MM.1S (cell line): ENCODE results near the gene SDCCAG8.

Experiments
- DNase-seq: peaks from one replicate; pipeline ENCODE4 v3.0.0-alpha.2; 2015
- H2AFZ ChIP-seq: fragments of 300-600 bp; sonication (generic); 2 replicates; pipeline ENCODE4 v1.6.0; 2016; ENCODE audit warnings: antibody characterized with exemption, low read length
- H3F3A ChIP-seq: fragments of 300-600 bp; sonication (generic); 2 replicates; pipeline ENCODE4 v1.6.1; 2016; ENCODE audit warnings: mild to moderate bottlenecking, antibody characterized with exemption, low read length, moderate library complexity, mixed read lengths; ENCODE audit not compliant: insufficient read depth
- H3K27ac ChIP-seq: fragments of 300-600 bp; sonication (generic); 2 replicates; pipeline ENCODE4 v1.5.1; 2016; ENCODE audit warnings: mild to moderate bottlenecking, low read length
- H3K27me3 ChIP-seq: fragments of 300-600 bp; sonication (generic); replicated peaks from 2 replicates; pipeline ENCODE4 v1.6.0; 2016; ENCODE audit warnings: low read length; ENCODE audit not compliant: insufficient read depth
- H3K36me3 ChIP-seq: fragments of 300-600 bp; sonication (generic); replicated peaks from 2 replicates; pipeline ENCODE4 v1.6.1; 2016; ENCODE audit warnings: mild to moderate bottlenecking, low read length, mixed read lengths; ENCODE audit not compliant: insufficient read depth
- H3K4me1 ChIP-seq: fragments of 300-600 bp; sonication (generic); 2 replicates; pipeline ENCODE4 v1.6.1; 2016; ENCODE audit warnings: low read length, mixed read lengths
- H3K4me2 ChIP-seq: fragments of 300-600 bp; sonication (generic); 2 replicates; pipeline ENCODE4 v1.6.0; 2016; ENCODE audit warnings: low read depth, low read length
- H3K4me3 ChIP-seq: fragments of 300-600 bp; sonication (generic); 2 replicates; pipeline ENCODE4 v1.5.1; 2016; ENCODE audit warnings: low read length, mixed read lengths
- H3K79me2 ChIP-seq: fragments of 300-600 bp; sonication (generic); 2 replicates; pipeline ENCODE4 v1.6.1; 2016; ENCODE audit warnings: mixed run types, low read length, mixed read lengths
- H3K9ac ChIP-seq: fragments of 300-600 bp; sonication (generic); 2 replicates; pipeline ENCODE4 v1.6.1; 2016; ENCODE audit warnings: low read length, mixed read lengths
- H3K9me2 ChIP-seq: fragments of 300-600 bp; sonication (generic); replicated peaks from 2 replicates; pipeline ENCODE4 v1.6.1; 2016; ENCODE audit warnings: mild to moderate bottlenecking, low read length, mixed read lengths; ENCODE audit not compliant: insufficient read depth
- H3K9me3 ChIP-seq: fragments of 300-600 bp; sonication (generic); replicated peaks from 2 replicates; pipeline ENCODE4 v1.6.1; 2016; ENCODE audit warnings: mild to moderate bottlenecking, low read length, mixed read lengths; ENCODE audit not compliant: insufficient read depth
- H4K20me1 ChIP-seq: fragments of 300-600 bp; sonication (generic); 2 replicates; pipeline ENCODE4 v1.6.1; 2016; ENCODE audit warnings: mild to moderate bottlenecking, low read length, moderate library complexity, mixed read lengths; ENCODE audit not compliant: insufficient read depth
- EZH2 ChIP-seq: fragments of 300-600 bp; sonication (generic); optimal IDR thresholded peaks from 2 replicates; pipeline ENCODE3; 2017; ENCODE audit warnings: low read depth, mild to moderate bottlenecking, antibody characterized with exemption, low read length, mixed read lengths
- EZH2phosphoT487 ChIP-seq: fragments of 300-600 bp; sonication (generic); IDR thresholded peaks from 2 replicates; pipeline ENCODE4 v1.6.1; 2018; ENCODE audit warnings: antibody characterized with exemption, low read length
- TF ChIP-seq, protein P1 (sequence below): fragments of 300-600 bp; sonication (generic); IDR thresholded peaks from 2 replicates; pipeline ENCODE4 v1.5.1; 2016; ENCODE audit warnings: antibody characterized with exemption, low read length, mixed read lengths

The SDCCAG8 gene

DNA sequence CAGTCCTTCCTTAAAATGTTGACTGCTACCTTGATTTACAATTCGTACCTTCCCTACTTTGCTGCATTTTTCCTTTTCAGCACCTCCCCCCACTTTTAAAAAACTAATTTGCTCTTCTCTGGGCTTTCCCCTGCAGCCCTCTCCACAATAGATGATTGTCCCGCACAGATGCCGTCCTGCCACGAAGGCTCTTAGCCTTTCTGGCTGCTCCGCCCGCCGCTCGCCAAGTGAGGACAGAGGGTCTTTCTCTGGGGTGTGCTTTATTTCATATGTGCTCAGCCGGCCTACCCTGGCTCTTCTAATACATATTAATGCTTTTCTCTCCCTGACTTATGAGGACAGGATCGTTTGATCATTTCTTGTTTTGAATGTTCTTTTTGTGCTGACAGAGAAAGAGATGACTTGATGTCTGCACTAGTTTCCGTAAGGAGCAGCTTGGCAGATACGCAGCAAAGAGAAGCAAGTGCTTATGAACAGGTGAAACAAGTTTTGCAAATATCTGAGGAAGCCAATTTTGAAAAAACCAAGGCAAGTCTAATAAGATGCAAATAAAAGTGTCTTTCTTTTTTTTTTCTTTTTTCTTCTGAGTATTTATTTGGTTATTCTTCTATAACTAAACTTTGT lies 60.6 kb downstream of the SDCCAG8 start:
- no peaks in the 10 kb centered on the region for H3K79me2 ChIP-seq
- TF ChIP-seq EZH2, result no peak
- TF ChIP-seq EZH2phosphoT487, result no peak
- TF ChIP-seq, protein P1, sequence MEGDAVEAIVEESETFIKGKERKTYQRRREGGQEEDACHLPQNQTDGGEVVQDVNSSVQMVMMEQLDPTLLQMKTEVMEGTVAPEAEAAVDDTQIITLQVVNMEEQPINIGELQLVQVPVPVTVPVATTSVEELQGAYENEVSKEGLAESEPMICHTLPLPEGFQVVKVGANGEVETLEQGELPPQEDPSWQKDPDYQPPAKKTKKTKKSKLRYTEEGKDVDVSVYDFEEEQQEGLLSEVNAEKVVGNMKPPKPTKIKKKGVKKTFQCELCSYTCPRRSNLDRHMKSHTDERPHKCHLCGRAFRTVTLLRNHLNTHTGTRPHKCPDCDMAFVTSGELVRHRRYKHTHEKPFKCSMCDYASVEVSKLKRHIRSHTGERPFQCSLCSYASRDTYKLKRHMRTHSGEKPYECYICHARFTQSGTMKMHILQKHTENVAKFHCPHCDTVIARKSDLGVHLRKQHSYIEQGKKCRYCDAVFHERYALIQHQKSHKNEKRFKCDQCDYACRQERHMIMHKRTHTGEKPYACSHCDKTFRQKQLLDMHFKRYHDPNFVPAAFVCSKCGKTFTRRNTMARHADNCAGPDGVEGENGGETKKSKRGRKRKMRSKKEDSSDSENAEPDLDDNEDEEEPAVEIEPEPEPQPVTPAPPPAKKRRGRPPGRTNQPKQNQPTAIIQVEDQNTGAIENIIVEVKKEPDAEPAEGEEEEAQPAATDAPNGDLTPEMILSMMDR, result no peak
- no peak overlapping the region for H3K27ac ChIP-seq
- no peaks in the 10 kb centered on the region for H3K9me3 ChIP-seq
- H3K4me3 ChIP-seq, result no peak overlapping the region
- H3K9me2 ChIP-seq, result no peaks in the 10 kb centered on the region
- H2AFZ ChIP-seq, result no peak overlapping the region
- peaks cover 15% of the 10 kb centered on the region for H3F3A ChIP-seq
- H3K4me1 ChIP-seq, result peaks cover 30% of the 10 kb centered on the region
- no peaks in the 10 kb centered on the region for H4K20me1 ChIP-seq
- no peak overlapping the region for H3K9ac ChIP-seq
- no peaks in the 10 kb centered on the region for H3K27me3 ChIP-seq
- H3K36me3 ChIP-seq, result no peaks in the 10 kb centered on the region
- H3K4me2 ChIP-seq, result no peak overlapping the region
- no peak for DNase-seq

DNA sequence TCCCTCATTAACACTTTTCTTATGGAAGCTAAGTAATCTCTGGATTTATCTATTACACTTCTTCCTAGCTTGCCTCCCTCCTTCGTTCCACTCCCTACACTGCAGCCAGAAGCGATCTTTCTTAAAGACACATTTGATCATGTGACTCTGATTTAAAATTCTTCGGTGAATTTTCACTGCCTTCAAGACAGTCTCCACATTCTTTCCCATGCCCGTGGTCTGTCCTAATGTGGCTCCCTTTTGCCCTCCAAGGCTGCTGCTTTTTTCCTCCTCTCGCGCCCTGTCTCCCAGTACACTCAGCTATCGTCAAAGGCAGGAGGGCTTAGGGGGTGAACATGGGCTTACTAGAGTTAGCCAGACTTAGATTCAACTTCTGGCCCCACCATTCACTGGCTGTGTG lies 64.4 kb downstream of the SDCCAG8 start:
- TF ChIP-seq EZH2phosphoT487 (no peak), EZH2 (no peak)
- TF ChIP-seq, protein P1, result no peak
- Histone ChIP-seq H3K4me1 (peaks cover 14% of the 10 kb centered on the region), H3K27ac (no peak overlapping the region), H3K9me3 (no peaks in the 10 kb centered on the region), H3K4me3 (no peak overlapping the region), H3F3A (no peaks in the 10 kb centered on the region), H3K27me3 (no peaks in the 10 kb centered on the region), H3K36me3 (no peaks in the 10 kb centered on the region), H3K9me2 (no peaks in the 10 kb centered on the region), H3K79me2 (no peaks in the 10 kb centered on the region), H3K9ac (no peak overlapping the region), H3K4me2 (no peak overlapping the region), H4K20me1 (no peaks in the 10 kb centered on the region), H2AFZ (no peak overlapping the region)
- DNase-seq, result no peak

DNA sequence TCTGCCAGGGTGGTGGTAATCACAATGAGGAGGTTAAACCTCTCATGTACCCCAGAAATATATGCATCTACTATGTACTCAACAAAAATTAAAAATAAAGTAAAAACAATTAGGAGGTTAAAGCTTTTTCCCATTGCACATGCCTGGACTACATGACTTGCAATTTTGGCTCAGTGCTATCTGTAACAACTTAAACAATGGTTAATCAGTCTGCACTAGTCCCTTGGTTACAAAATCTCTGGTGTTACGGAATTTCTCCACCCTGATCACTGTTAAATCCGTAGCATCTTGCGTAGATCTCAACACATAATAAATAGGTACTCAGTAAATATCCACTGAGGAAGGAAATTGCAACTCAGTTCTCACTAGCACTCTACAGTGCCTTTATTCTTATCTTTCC lies 66.5 kb downstream of the SDCCAG8 start:
- DNase-seq, result no peak
- Histone ChIP-seq H3K4me1 (no peaks in the 10 kb centered on the region), H3K27me3 (no peaks in the 10 kb centered on the region), H3F3A (no peaks in the 10 kb centered on the region), H3K36me3 (no peaks in the 10 kb centered on the region), H3K4me2 (no peak overlapping the region), H4K20me1 (no peaks in the 10 kb centered on the region), H2AFZ (no peak overlapping the region), H3K27ac (no peak overlapping the region), H3K9me2 (no peaks in the 10 kb centered on the region), H3K79me2 (no peaks in the 10 kb centered on the region), H3K9ac (no peak overlapping the region), H3K9me3 (no peaks in the 10 kb centered on the region), H3K4me3 (no peak overlapping the region)
- no peak for TF ChIP-seq EZH2
- TF ChIP-seq, protein P1, result no peak
- no peak for TF ChIP-seq EZH2phosphoT487
